ENCODE results near the gene DEPDC5. TPM values are rescaled to one million over a fixed set of nuclear protein-coding genes. Genes with fewer than 3 reads are reported as not detected.
"Not testable (repeated sequence)": the region's sequence is repeated elsewhere in the genome, so short reads cannot be mapped to it uniquely, and the experiment has no call there.

Gene DEPDC5
- total RNA-seq: 24.6 TPM

- peak; percentile 92 for DNase-seq
Measured at GRCh38 chr22:31753634-31754501, at the start of gene DEPDC5. Gene DEPDC5, plus strand, starts transcription at chr22:31754019. Its CDS starts 903 bp downstream, at chr22:31754922.

GRCh38 chr22:31707519-31707918, 46.3 kb upstream of the DEPDC5 start:
- no peak for DNase-seq

DNA sequence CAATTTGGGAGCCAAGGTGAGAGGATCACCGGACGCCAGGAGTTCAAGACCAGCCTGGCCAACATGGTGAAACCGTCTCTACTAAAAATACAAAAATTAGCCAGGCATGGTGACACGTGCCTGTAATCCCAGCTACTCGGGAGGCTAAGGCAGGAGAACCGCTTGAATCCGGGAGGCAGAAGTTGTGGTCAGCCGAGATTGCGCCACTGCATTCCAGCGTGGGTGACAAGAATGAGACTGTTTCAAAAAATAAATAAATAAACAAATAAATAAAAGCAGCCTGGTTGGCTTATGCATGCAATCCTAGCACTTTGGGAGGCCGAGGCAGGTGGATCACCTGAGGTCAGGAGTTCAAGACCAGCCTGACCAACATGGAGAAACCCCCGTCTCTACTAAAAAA, 42.6 kb upstream of the DEPDC5 start:
- not testable (repeated sequence) for DNase-seq

GRCh38 chr22:31715147-31715778, 38.6 kb upstream of the DEPDC5 start:
- DNase-seq: no peak

GRCh38 chr22:31719850-31720471, 33.9 kb upstream of the DEPDC5 start:
- no peak for DNase-seq

DNA sequence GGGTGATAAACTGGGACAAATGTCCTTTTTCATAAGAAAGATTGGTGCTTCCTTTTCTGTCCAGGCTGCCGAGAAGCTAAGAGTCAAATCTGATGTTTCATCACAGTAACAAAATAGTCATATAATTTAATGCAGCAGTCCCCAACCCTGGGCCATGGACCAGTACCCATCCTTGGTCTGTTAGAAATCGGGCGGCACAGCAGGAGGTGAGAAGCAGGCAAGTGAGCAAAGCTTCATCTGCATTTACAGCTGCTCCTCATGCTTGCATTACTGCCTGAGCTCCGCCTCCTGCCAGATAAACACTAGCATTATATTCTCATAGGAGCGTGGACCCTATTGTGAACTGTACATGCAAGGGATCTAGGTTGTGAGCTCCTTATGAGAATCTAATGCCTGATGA, 30.1 kb upstream of the DEPDC5 start:
- DNase-seq: no peak

DNA sequence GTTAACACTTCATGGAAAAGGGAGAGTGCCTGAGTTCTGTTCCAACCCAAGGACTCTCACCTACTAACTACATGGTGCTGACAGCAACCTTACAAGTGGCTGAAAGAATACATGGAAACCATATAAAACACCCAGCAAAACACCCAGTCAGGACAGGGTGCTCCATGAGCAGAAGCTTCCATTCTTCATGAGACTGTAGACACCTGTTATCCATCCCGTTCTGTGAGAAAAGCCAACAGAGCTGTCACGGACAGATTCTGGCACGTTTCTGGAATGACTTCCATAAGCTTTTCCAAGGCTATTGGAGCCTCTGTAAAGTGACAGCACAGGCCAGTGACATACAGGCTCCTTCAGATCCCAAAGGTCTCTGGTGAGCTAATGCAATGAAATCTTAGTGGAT, 27.1 kb upstream of the DEPDC5 start:
- no peak for DNase-seq

- no peak for DNase-seq
Measured at GRCh38 chr22:31728857-31729256, 25.0 kb upstream of the DEPDC5 start.

DNA sequence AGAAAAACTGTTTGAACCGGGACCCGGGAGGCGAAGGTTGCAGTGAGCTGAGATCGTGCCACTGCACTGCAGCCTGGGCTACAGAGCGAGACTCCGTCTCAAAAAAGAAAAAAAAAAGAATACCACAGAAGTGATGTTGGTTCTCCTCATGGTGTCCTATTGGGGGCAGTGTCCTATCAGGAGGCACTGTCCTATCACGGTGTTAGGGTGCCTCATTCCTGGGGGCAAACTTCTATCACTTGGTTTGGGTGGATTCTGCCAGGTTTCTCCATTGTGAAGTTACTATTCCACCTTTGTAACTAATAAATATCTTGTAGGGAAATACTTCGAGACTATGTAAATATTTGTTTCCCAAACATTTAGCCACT, 23.5 kb upstream of the DEPDC5 start:
- no peak for DNase-seq

DNA sequence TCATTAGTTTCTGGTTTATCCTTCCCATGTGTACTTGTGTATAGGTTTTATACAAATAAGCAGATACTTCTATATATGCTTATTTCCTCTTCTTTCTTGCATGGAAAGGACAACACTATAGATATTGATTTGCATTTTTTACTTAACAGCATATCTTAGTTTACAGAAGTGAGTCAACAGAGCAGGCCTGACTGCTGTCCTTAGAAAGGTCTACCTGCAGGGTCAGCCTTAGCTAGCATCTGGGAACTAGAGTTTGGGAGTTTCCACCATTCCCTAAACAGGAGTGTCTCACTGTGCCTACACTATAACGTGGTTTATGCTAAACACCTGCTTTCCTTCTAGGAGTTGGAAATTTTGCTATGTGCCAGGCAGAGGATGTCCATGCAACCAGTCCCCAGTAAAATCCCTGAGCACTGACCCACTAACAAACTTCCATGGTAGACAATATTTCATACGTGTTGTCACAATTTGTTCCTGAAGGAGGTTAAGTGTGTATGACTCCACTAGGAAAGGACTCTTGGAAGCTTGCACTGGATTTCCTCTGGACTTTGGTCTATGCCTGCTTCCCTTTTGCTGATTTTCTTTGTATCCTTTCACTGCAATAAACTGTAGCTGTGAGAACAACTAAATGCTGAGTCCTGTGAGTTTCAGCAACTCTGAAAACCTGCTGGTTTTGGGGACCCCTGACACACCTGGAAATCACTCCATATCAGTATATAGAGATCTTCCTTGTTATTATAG, 21.6 kb upstream of the DEPDC5 start:
- DNase-seq: no peak

- DNase-seq: no peak
Measured at GRCh38 chr22:31733580-31734079, 20.2 kb upstream of the DEPDC5 start.

GRCh38 chr22:31734512-31734911, 19.3 kb upstream of the DEPDC5 start:
- no peak for DNase-seq

GRCh38 chr22:31736458-31736857, 17.4 kb upstream of the DEPDC5 start:
- DNase-seq: no peak

- DNase-seq: no peak
Measured at GRCh38 chr22:31737932-31738331, 15.9 kb upstream of the DEPDC5 start.

DNA sequence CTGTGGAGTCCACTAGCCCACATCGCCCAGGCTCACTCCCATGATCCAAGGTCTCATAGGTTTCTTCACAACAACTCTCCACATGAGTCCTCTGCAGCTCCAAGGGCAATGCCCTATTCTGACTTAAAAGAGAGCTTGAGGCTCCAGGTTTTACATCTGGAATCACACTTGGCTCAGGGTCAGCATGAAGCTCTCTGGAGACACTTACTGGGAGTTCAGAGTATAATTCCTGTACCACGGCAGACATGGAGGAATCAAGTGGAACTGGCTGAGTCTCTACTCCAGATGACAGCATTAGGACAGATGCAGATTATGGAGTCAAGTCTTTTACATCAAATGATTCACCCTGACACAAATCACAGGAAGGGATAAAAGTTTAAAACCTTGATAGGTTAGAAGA, 15.3 kb upstream of the DEPDC5 start:
- no peak for DNase-seq

- no peak for DNase-seq
Measured at GRCh38 chr22:31739795-31740201, 14.0 kb upstream of the DEPDC5 start.

- not testable (repeated sequence) for DNase-seq
Measured at GRCh38 chr22:31740314-31740713, 13.5 kb upstream of the DEPDC5 start.

DNA sequence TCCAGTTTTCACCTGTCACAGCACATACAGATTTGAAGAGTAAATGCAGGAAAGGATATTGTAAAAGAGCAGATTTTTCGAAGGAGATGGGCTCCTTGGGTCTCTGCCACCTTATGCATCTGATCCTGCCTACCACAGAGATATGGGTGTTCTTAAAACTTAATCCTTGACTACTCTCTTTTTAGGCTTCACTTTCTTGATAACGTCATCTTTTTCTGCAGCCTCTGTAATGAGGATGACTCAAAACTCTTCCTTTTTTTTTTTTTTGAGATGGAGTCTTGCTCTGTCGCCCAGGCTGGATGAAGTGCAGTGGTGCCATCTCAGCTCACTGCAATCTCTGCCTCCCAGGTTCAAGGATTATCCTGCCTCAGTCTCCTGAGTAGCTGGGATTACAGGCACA, 11.7 kb upstream of the DEPDC5 start:
- no peak for DNase-seq

DNA sequence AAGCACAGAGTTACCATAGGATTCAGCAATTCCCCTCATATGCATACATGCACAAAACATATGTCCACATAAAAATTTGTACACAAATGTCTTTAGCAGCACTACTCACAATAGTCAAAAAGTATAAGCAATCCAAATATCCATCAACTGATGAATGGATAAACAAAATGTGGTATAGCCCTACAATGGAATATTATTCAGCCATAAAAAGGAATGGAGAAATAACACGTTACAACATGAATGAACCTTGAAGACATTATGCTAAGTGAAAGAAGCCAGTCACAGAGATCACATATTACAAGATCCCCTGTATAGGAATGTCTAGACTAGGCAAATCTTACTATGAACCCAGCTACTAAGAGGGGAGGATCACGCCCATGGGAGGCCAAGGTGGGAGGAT, 11.1 kb upstream of the DEPDC5 start:
- DNase-seq: no peak

GRCh38 chr22:31743871-31744270, 9.9 kb upstream of the DEPDC5 start:
- no peak for DNase-seq

GRCh38 chr22:31747441-31747840, 6.4 kb upstream of the DEPDC5 start:
- DNase-seq: no peak

DNA sequence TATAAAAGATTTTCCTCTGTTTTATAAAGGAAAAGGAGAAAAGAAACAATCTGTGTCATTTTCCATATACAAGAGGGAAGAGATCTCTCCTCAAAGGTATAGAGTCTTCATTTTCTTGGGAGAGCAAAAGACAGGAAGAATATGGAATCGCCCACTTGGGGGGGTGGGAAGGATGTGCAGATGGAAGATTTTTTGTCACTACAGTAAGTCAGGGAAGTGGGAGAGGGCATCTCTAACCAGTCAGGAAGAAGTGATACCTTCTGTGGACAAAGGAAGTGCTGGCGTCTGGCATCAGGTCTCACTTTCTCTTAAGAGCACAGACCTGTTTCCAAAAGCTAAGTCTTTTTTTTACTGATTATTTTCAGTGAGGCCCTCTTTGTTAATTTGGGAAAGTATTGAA, 5.3 kb upstream of the DEPDC5 start:
- no peak for DNase-seq
